Vagina (tissue), 2 donors: ENCODE measurements around the gene TMOD4. TPM values are rescaled to one million over a fixed set of nuclear protein-coding genes. Genes with fewer than 3 reads are reported as not detected.

Source experiments
- DNase-seq, 2 donors: peaks; one replicate each; pipeline ENCODE4 v3.0.0-alpha.2; 2017; ENCODE audit errors: extremely low spot score in 2 of 2
- H3K27ac ChIP-seq: fragments of 200-600 bp; sonication (generic); one replicate; pipeline ENCODE4 v1.5.1; 2019
- H3K27me3 ChIP-seq: fragments of 200-600 bp; sonication (generic); one replicate; pipeline ENCODE4 v1.5.1; 2019
- H3K36me3 ChIP-seq, 2 donors: fragments of 200-600 bp; sonication (generic); one replicate each; pipeline ENCODE4 v1.5.1; 2017 to 2019
- H3K4me1 ChIP-seq: fragments of 200-600 bp; sonication (generic); one replicate; pipeline ENCODE4 v1.5.1; 2019
- H3K4me3 ChIP-seq, 2 donors: fragments of 200-600 bp; sonication (generic); 1 replicate in 1 of 2; 2 replicates in 1 of 2; pipeline ENCODE4 v1.5.1; 2016 to 2019
- H3K9me3 ChIP-seq: fragments of 200-600 bp; sonication (generic); one replicate; pipeline ENCODE4 v1.5.1; 2019
- POLR2A ChIP-seq, 2 donors: fragments of 450-650 bp; IDR thresholded peaks; one replicate each; pipeline ENCODE4 v1.6.1; 2017; ENCODE audit warnings: antibody characterized with exemption in 2 of 2, mild to moderate bottlenecking in 2 of 2, moderate library complexity in 2 of 2
- POLR2AphosphoS5 ChIP-seq, 2 donors: sonication (generic); formaldehyde crosslinking; IDR thresholded peaks; one replicate each; pipeline ENCODE4 v1.9.0; 2017; ENCODE audit warnings: antibody characterized with exemption in 2 of 2, mild to moderate bottlenecking in 2 of 2, low read depth in 1 of 2; ENCODE audit not compliant: insufficient read depth in 1 of 2
- intact Hi-C: fragments of 100-400 bp; cut with DNase I; formaldehyde crosslinking; loops from one replicate; pipeline ENCODE4 v1.15.1; 2023
- total RNA-seq: library from RNA; depleted of rRNA; stranded (reverse); fragments of >200 nt; gene quantifications from one replicate; pipeline ENCODE4 v1.2.3, GENCODE V29; 2016
- TF ChIP-seq, protein P1 (sequence below), 3 experiments: fragments of 450-650 bp in 2 of 3; fragments of 200-600 bp in 1 of 3; sonication (generic) in 1 of 3; IDR thresholded peaks; one replicate each; pipeline ENCODE4 v1.5.1; 2017 to 2019; ENCODE audit warnings: antibody characterized with exemption in 3 of 3, mild to moderate bottlenecking in 2 of 3, moderate library complexity in 2 of 3

The TMOD4 gene
- total RNA-seq, 1 donor from 2014 or later = 2.2 TPM

DNA sequence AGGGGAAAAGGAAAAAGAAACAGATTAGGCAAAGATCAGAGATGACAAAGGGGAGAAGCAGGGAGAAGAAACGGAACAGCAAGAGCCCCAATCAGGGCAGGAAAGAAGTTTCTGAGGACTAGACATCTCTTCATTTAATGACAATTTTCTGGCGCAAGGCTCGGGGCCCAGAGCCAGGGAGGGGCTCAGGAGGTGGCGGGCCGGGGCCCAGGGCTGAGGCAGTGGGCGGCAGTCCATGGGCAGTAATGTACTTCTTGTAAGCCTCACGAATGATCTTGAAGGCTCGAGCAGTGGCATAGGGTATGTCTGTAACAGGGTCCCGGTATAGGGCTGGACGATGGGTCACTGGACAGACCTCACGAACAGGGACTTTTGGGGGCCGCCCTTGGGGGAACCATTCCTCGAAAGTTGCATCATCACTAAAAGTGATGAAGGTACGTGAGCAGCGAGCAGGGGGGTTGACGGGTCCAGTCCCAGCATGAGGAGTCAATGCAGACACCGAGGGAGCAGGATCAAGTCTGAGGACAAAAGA is 799 bp upstream of the TMOD4 start:
- Histone ChIP-seq H3K36me3 (peaks cover 0 to 65% of the 10 kb centered on the region in 2 donors), H3K4me3 (no peak overlapping the region), H3K27ac (no peak overlapping the region), H3K9me3 (no peaks in the 10 kb centered on the region), H3K27me3 (no peaks in the 10 kb centered on the region), H3K4me1 (no peaks in the 10 kb centered on the region)
- TF ChIP-seq POLR2AphosphoS5 (IDR thresholded peaks at IDR 0.05; ENCODE audit: insufficient read depth in 1 of 2, low read depth in 1 of 2) = no peak
- TF ChIP-seq POLR2A (IDR thresholded peaks at IDR 0.05) = no peak
- TF ChIP-seq, protein P1, sequence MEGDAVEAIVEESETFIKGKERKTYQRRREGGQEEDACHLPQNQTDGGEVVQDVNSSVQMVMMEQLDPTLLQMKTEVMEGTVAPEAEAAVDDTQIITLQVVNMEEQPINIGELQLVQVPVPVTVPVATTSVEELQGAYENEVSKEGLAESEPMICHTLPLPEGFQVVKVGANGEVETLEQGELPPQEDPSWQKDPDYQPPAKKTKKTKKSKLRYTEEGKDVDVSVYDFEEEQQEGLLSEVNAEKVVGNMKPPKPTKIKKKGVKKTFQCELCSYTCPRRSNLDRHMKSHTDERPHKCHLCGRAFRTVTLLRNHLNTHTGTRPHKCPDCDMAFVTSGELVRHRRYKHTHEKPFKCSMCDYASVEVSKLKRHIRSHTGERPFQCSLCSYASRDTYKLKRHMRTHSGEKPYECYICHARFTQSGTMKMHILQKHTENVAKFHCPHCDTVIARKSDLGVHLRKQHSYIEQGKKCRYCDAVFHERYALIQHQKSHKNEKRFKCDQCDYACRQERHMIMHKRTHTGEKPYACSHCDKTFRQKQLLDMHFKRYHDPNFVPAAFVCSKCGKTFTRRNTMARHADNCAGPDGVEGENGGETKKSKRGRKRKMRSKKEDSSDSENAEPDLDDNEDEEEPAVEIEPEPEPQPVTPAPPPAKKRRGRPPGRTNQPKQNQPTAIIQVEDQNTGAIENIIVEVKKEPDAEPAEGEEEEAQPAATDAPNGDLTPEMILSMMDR (IDR thresholded peaks at IDR 0.05) = no peak
- intact Hi-C loops = no loop called here
- no peak for DNase-seq

DNA sequence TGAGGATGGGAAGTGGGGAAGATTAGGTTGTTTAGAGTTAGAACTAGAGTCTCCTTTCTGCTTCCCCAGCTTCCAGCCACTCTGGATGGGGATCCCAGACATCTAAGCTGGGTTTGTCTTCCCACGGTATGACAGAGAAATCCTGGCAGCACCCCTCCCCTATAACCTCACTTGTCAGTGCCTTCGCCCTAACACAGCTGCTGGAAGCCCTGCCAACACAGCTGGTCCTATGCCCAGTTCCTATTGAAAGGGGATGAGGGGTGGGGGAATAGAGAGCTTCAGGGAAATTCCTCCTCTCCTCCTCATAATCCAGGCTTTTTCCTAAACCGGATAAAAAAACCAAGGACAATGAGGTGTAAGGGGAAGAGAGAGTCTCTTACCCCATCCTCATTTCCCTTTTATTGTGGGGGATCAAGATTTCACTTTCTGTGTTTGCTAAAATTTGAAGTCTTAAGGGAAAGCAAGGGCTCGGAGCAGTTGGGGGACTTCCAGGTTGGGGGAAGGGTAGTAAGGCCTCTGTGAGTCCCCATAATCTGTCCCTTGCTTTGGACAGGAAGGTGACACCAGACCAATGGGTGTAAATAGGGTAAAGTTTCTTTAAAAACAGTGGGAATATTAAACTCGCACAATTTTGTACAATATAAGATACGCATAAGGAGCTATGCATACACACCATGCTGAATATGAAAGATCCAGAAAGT is 590 bp downstream of the TMOD4 start:
- H3K27ac ChIP-seq = no peak overlapping the region
- no peaks in the 10 kb centered on the region for H3K9me3 ChIP-seq
- H3K4me1 ChIP-seq = no peaks in the 10 kb centered on the region
- peaks cover 0 to 61% of the 10 kb centered on the region in 2 donors for H3K36me3 ChIP-seq
- no peak overlapping the region for H3K4me3 ChIP-seq
- H3K27me3 ChIP-seq = no peaks in the 10 kb centered on the region
- intact Hi-C loops = no loop called here
- no peak for DNase-seq
- TF ChIP-seq, protein P1 (IDR thresholded peaks at IDR 0.05) = no peak
- no peak for TF ChIP-seq POLR2AphosphoS5 (IDR thresholded peaks at IDR 0.05; ENCODE audit: insufficient read depth in 1 of 2, low read depth in 1 of 2)
- no peak for TF ChIP-seq POLR2A (IDR thresholded peaks at IDR 0.05)

DNA sequence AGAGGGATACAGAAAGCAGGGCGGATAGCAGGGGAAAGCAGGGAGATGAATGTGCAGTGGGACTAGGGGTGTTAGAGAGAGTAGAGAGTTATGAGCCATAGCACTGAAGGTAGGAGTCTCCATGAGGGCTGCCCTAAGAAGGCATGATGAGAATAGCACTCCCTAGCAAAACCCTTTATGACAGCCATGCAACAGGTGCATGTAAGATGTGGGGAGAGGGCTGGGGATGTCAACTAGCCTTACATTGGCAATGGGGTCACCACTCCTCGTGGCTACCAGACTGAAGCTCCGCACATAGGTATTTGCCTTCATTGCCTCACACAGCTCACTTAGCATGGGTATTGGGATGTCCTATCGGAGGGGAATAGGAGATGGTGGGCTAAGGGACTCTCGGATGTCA is 4.6 kb downstream of the TMOD4 start:
- peaks cover 0 to 42% of the 10 kb centered on the region in 2 donors for H3K36me3 ChIP-seq

DNA sequence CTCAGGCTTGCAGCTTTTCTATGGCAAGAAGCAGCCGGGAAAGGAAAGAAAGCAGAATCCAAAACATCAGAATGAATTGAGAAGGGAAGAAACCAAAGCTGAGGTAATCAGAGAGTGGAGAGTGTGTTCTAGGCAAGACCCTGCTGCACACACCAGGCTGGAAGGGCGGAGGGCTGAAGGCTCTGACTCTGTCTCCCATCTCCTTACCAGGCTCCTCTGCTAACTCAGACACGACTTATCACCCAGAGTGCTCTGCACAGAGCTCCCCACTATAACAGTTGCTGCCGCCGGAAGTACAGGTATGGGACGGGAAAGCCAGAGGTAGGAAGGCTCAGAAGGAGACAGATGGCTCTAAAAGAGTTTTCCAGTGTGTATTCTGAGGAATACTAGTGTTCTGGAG is 8.7 kb downstream of the TMOD4 start:
- H3K9me3 ChIP-seq = no peaks in the 10 kb centered on the region
- H3K4me3 ChIP-seq = peak overlapping the region in 1 of 2 donors; percentile 72
- peaks cover 0 to 30% of the 10 kb centered on the region in 2 donors for H3K36me3 ChIP-seq
- H3K27me3 ChIP-seq = no peaks in the 10 kb centered on the region
- intact Hi-C loops = no loop called here
- no peak for DNase-seq
- H3K27ac ChIP-seq = no peak overlapping the region
- no peak for TF ChIP-seq POLR2A (IDR thresholded peaks at IDR 0.05)
- TF ChIP-seq, protein P1 (IDR thresholded peaks at IDR 0.05) = no peak
- H3K4me1 ChIP-seq = peaks cover 30% of the 10 kb centered on the region

More for the DNA sequence above, 4.6 kb downstream of the TMOD4 start:
- TF ChIP-seq POLR2AphosphoS5 (IDR thresholded peaks at IDR 0.05; ENCODE audit: insufficient read depth in 1 of 2, low read depth in 1 of 2) (no peak), POLR2A (IDR thresholded peaks at IDR 0.05) (no peak)
- TF ChIP-seq, protein P1 (IDR thresholded peaks at IDR 0.05) = no peak
- H3K9me3 ChIP-seq = no peaks in the 10 kb centered on the region
- no peak for DNase-seq
- H3K27me3 ChIP-seq = no peaks in the 10 kb centered on the region
- intact Hi-C loops = no loop called here
- H3K27ac ChIP-seq = no peak overlapping the region
- H3K4me3 ChIP-seq = no peak overlapping the region
- H3K4me1 ChIP-seq = peaks cover 12% of the 10 kb centered on the region

DNA sequence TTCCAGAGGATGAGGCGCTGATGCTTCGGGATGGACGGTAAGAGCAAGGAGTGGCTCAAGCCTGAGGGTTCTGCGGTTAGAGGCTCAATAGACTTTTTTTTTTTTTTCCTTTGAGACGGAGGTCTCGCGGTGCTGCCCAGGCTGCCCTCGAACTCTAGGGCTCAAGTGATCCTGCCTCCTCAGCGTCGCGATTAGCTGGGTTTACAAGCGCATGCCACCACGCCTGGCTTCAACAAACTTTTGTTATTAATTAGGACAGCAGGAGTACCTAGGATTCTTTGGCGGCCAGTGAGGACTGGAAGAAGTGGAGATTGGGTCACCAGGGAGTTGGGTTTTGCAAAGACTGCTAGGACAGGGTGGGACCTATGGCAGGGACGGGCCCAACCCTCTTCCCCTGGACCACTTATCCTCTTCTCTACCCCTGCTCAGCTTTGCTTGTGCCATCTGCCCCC is 9.2 kb downstream of the TMOD4 start:
- Histone ChIP-seq H3K4me3 (peak overlapping the region; percentile 72 to 82), H3K4me1 (peaks cover 30% of the 10 kb centered on the region)
- intact Hi-C loops = no loop called here

More for the DNA sequence above, 9.2 kb downstream of the TMOD4 start:
- Histone ChIP-seq H3K36me3 (peaks cover 0 to 35% of the 10 kb centered on the region in 2 donors), H3K9me3 (no peaks in the 10 kb centered on the region), H3K27ac (peak overlapping the region; percentile 88), H3K27me3 (no peaks in the 10 kb centered on the region)
- DNase-seq = no peak
- TF ChIP-seq POLR2AphosphoS5 (IDR thresholded peaks at IDR 0.05; ENCODE audit: insufficient read depth in 1 of 2, low read depth in 1 of 2) = no peak
- TF ChIP-seq POLR2A (IDR thresholded peaks at IDR 0.05) = no peak
- TF ChIP-seq, protein P1 (IDR thresholded peaks at IDR 0.05) = no peak
